ENCODE measurements around the gene FIGNL2. TPM values are rescaled to one million over a fixed set of nuclear protein-coding genes. Genes with fewer than 3 reads are reported as not detected.

FIGNL2 gene
- under 1 TPM; 0.25 to 0.36 TPM for total RNA-seq

- DNase-seq = no peak
- Mint-ChIP-seq H3K4me1 (ENCODE audit: low read depth) (peaks cover 15% of the 10 kb centered on the region), H3K27ac (no peak within 1 kb of the TSS), H3K4me3 (peak within 1 kb of the TSS; percentile 50), H3K27me3 (ENCODE audit: low read depth) (peaks cover 38% of the 10 kb centered on the region), H3K9me3 (no peaks in the 10 kb centered on the region), H3K36me3 (ENCODE audit: low read depth) (no peaks in the 10 kb centered on the region)
- CTCF ChIA-PET = interaction anchor here (0.7 kb wide), 1 partner anchor 20 kb away, joined by 3 read pairs; no protein-coding TSS in a partner anchor
- intact Hi-C loops (cut with micrococcal nuclease) = no loop called here
These were observed at the start of gene FIGNL2 for GRCh38 chr12:51848326-51848727. FIGNL2 (minus strand) TSS chr12:51848718; CDS start chr12:51822413, 26,305 bp downstream.

GRCh38 chr12:51897181-51897580 lies 48.7 kb upstream of the FIGNL2 start:
- Mint-ChIP-seq H3K9me3 (no peaks in the 10 kb centered on the region), H3K4me3 (no peak overlapping the region), H3K27ac (no peak overlapping the region), H3K36me3 (ENCODE audit: low read depth) (no peaks in the 10 kb centered on the region), H3K4me1 (ENCODE audit: low read depth) (no peaks in the 10 kb centered on the region), H3K27me3 (ENCODE audit: low read depth) (peaks cover 2% of the 10 kb centered on the region)
- CTCF ChIA-PET = interaction anchor here (1.1 to 1.2 kb wide), 2 partner anchors 16 to 84 kb away, joined by 4 to 5 read pairs; no protein-coding TSS in a partner anchor
- intact Hi-C loops (cut with micrococcal nuclease) = no loop called here
- no peak for DNase-seq

- Mint-ChIP-seq H3K9me3 (no peaks in the 10 kb centered on the region), H3K27ac (no peak overlapping the region), H3K36me3 (ENCODE audit: low read depth) (no peaks in the 10 kb centered on the region), H3K4me3 (no peak overlapping the region), H3K4me1 (ENCODE audit: low read depth) (no peaks in the 10 kb centered on the region), H3K27me3 (ENCODE audit: low read depth) (peaks cover 2% of the 10 kb centered on the region)
- intact Hi-C loops (cut with micrococcal nuclease) = no loop called here
- no peak for DNase-seq
- CTCF ChIA-PET = interaction anchor here (1.1 kb wide), 1 partner anchor 17 kb away, joined by 5 read pairs; no protein-coding TSS in a partner anchor
These were observed 47.7 kb upstream of the FIGNL2 start for GRCh38 chr12:51896236-51896635.

- H3K9me3 Mint-ChIP-seq = no peaks in the 10 kb centered on the region
- H3K4me3 Mint-ChIP-seq = no peak overlapping the region
- CTCF ChIA-PET = no interaction called here
- no peak overlapping the region for H3K27ac Mint-ChIP-seq
- H3K4me1 Mint-ChIP-seq (ENCODE audit: low read depth) = no peaks in the 10 kb centered on the region
- intact Hi-C loops (cut with micrococcal nuclease) = no loop called here
- H3K36me3 Mint-ChIP-seq (ENCODE audit: low read depth) = no peaks in the 10 kb centered on the region
- no peak for DNase-seq
- peaks cover 2% of the 10 kb centered on the region for H3K27me3 Mint-ChIP-seq (ENCODE audit: low read depth)
These were observed 47.0 kb upstream of the FIGNL2 start for GRCh38 chr12:51895378-51896135.

- no peaks in the 10 kb centered on the region for H3K4me1 Mint-ChIP-seq (ENCODE audit: low read depth)
- H3K27me3 Mint-ChIP-seq (ENCODE audit: low read depth) = no peaks in the 10 kb centered on the region
- CTCF ChIA-PET = interaction anchor here (0.7 to 1.0 kb wide), 4 partner anchors 8 to 445 kb away, joined by 3 to 5 read pairs (median 4); no protein-coding TSS in a partner anchor
- intact Hi-C loops (cut with micrococcal nuclease) = no loop called here
- H3K36me3 Mint-ChIP-seq (ENCODE audit: low read depth) = no peaks in the 10 kb centered on the region
- no peak overlapping the region for H3K27ac Mint-ChIP-seq
- no peak overlapping the region for H3K4me3 Mint-ChIP-seq
- H3K9me3 Mint-ChIP-seq = no peaks in the 10 kb centered on the region
- DNase-seq = no peak
These were observed 45.3 kb upstream of the FIGNL2 start for GRCh38 chr12:51893786-51894185.

- intact Hi-C loops (cut with micrococcal nuclease) = loop anchor here (1.0 kb wide), 1 partner anchor 31 kb away; no protein-coding TSS in a partner anchor
These were observed 43.3 kb upstream of the FIGNL2 start for GRCh38 chr12:51891843-51892242.

GRCh38 chr12:51890511-51891171 lies 42.1 kb upstream of the FIGNL2 start:
- Mint-ChIP-seq H3K9me3 (no peaks in the 10 kb centered on the region), H3K27me3 (ENCODE audit: low read depth) (no peaks in the 10 kb centered on the region), H3K4me3 (no peak overlapping the region), H3K36me3 (ENCODE audit: low read depth) (no peaks in the 10 kb centered on the region), H3K4me1 (ENCODE audit: low read depth) (peaks cover 8% of the 10 kb centered on the region), H3K27ac (no peak overlapping the region)
- CTCF ChIA-PET = interaction anchor here (1.3 to 1.6 kb wide), 2 partner anchors 59 to 90 kb away, joined by 3 to 5 read pairs; no protein-coding TSS in a partner anchor
- DNase-seq = no peak
- intact Hi-C loops (cut with micrococcal nuclease) = no loop called here

More at GRCh38 chr12:51891843-51892242, 43.3 kb upstream of the FIGNL2 start:
- no peaks in the 10 kb centered on the region for H3K27me3 Mint-ChIP-seq (ENCODE audit: low read depth)
- no peak for DNase-seq
- no peaks in the 10 kb centered on the region for H3K9me3 Mint-ChIP-seq
- H3K4me3 Mint-ChIP-seq = no peak overlapping the region
- CTCF ChIA-PET = interaction anchor here (1.3 kb wide), 3 partner anchors 31 to 133 kb away, joined by 3 to 5 read pairs (median 3); no protein-coding TSS in a partner anchor
- no peak overlapping the region for H3K27ac Mint-ChIP-seq
- no peaks in the 10 kb centered on the region for H3K36me3 Mint-ChIP-seq (ENCODE audit: low read depth)
- H3K4me1 Mint-ChIP-seq (ENCODE audit: low read depth) = no peaks in the 10 kb centered on the region

GRCh38 chr12:51890133-51890464 lies 41.6 kb upstream of the FIGNL2 start:
- H3K27ac Mint-ChIP-seq = no peak overlapping the region
- H3K27me3 Mint-ChIP-seq (ENCODE audit: low read depth) = no peaks in the 10 kb centered on the region
- intact Hi-C loops (cut with micrococcal nuclease) = no loop called here
- CTCF ChIA-PET = interaction anchor here (0.9 to 1.6 kb wide), 3 partner anchors 58 to 193 kb away, joined by 3 to 4 read pairs (median 3); no protein-coding TSS in a partner anchor
- DNase-seq = no peak
- H3K4me1 Mint-ChIP-seq (ENCODE audit: low read depth) = peaks cover 8% of the 10 kb centered on the region
- no peak overlapping the region for H3K4me3 Mint-ChIP-seq
- H3K36me3 Mint-ChIP-seq (ENCODE audit: low read depth) = no peaks in the 10 kb centered on the region
- H3K9me3 Mint-ChIP-seq = no peaks in the 10 kb centered on the region

- CTCF ChIA-PET = interaction anchor here (0.7 to 1.6 kb wide), 7 partner anchors 10 to 468 kb away, joined by 3 to 4 read pairs (median 3); no protein-coding TSS in a partner anchor
- no peak overlapping the region for H3K4me3 Mint-ChIP-seq
- H3K27me3 Mint-ChIP-seq (ENCODE audit: low read depth) = no peaks in the 10 kb centered on the region
- no peak overlapping the region for H3K27ac Mint-ChIP-seq
- H3K9me3 Mint-ChIP-seq = peaks cover 3% of the 10 kb centered on the region
- intact Hi-C loops (cut with micrococcal nuclease) = no loop called here
- no peak for DNase-seq
- H3K4me1 Mint-ChIP-seq (ENCODE audit: low read depth) = peaks cover 10% of the 10 kb centered on the region
- H3K36me3 Mint-ChIP-seq (ENCODE audit: low read depth) = no peaks in the 10 kb centered on the region
These were observed 41.0 kb upstream of the FIGNL2 start for GRCh38 chr12:51889216-51890132.

GRCh38 chr12:51888316-51889215 lies 40.0 kb upstream of the FIGNL2 start:
- Mint-ChIP-seq H3K4me1 (ENCODE audit: low read depth) (peaks cover 10% of the 10 kb centered on the region), H3K27ac (no peak overlapping the region), H3K27me3 (ENCODE audit: low read depth) (no peaks in the 10 kb centered on the region), H3K4me3 (no peak overlapping the region), H3K9me3 (peaks cover 3% of the 10 kb centered on the region), H3K36me3 (ENCODE audit: low read depth) (no peaks in the 10 kb centered on the region)
- intact Hi-C loops (cut with micrococcal nuclease) = no loop called here
- CTCF ChIA-PET = interaction anchor here (0.6 to 1.6 kb wide), 5 partner anchors 47 to 467 kb away, joined by 3 to 6 read pairs (median 3); no protein-coding TSS in a partner anchor
- DNase-seq = no peak
